Measurements from ENCODE around the gene TMEM119.

- TF ChIP-seq POLR2A (IDR thresholded peaks at IDR 0.05; ENCODE audit: low read depth, low read length) (no peak), CHD1 (IDR thresholded peaks at IDR 0.05; ENCODE audit: low read depth, low read length) (no peak), ELK1 (IDR thresholded peaks at IDR 0.05; ENCODE audit: borderline replicate concordance, low read depth, low read length) (no peak)
Observed at GRCh38 chr12:108559007-108559655, 38.8 kb downstream of the TMEM119 start.

Measured in IMR-90 (cell line).